ENCODE results near the gene TEX44.

Gene TEX44

GRCh38 chr2:231640641-231641111 is 48.0 kb downstream of the TEX44 start:
- no peak for DNase-seq

- DNase-seq: no peak
Observed at GRCh38 chr2:231642631-231643494, 50.2 kb downstream of the TEX44 start.

- DNase-seq: no peak
Observed at GRCh38 chr2:231643495-231643888, 50.8 kb downstream of the TEX44 start.

Measured in NCI-H345 (cell line).